H1 (cell line): ENCODE results near the gene SMU1. TPM values are rescaled to one million over a fixed set of nuclear protein-coding genes. Genes with fewer than 3 reads are reported as not detected.

Experiments
- CHD7 ChIP-seq: fragments of 300-600 bp; sonication (generic); IDR thresholded peaks from 2 replicates; pipeline ENCODE4 v1.7.1; 2012; ENCODE audit warnings: low read length, moderate library complexity, mild to moderate bottlenecking, inconsistent platforms; ENCODE audit not compliant: insufficient replicate concordance
- KDM5A ChIP-seq: fragments of 200-600 bp; IDR thresholded peaks from 2 replicates; pipeline ENCODE4 v1.7.1; 2012; ENCODE audit warnings: mild to moderate bottlenecking, low read length, inconsistent platforms, mixed read lengths
- NANOG ChIP-seq: IDR thresholded peaks from 2 replicates; pipeline ENCODE4 v1.6.1; 2011; ENCODE audit warnings: low read length, low read depth, mild to moderate bottlenecking, inconsistent platforms; ENCODE audit not compliant: insufficient read depth, poor library complexity, severe bottlenecking
- SIX5 ChIP-seq: IDR thresholded peaks from 2 replicates; pipeline ENCODE4 v1.6.1; 2011; ENCODE audit warnings: mild to moderate bottlenecking, low read depth, low read length
- polyA plus RNA-seq, 7 experiments: library from polyadenylated mRNA; depleted of rRNA in 3 of 7; stranded (reverse) in 5 of 7; unstranded in 2 of 7; fragments of >200 nt in 5 of 7; fragments of 200-250 nt in 2 of 7; gene quantifications; 1 replicate in 5 of 7; 2 replicates in 1 of 7; 4 replicates in 1 of 7; pipeline versions ENCODE4 v1.2.1 to v1.2.3, GENCODE V29; 2011 to 2013; ENCODE audit warnings: missing spikeins in 2 of 7, mixed read lengths in 2 of 7
- total RNA-seq: library from RNA; stranded (reverse); fragmentation: NEBNext Ultra II Directional; extraction: Animal tissue kit (Norgen Biotek cat#: 25700); gene quantifications from 2 replicates; pipeline ENCODE4 v1.2.1, GENCODE V29; 2021

Gene SMU1
- total and polyA plus RNA-seq, 2 of the 8 experiments (the other 6 are each of a cell fraction or from before 2014, with no cell fraction given), result 8.4 to 26.0 TPM

GRCh38 chr9:33024966-33025571, 51.4 kb downstream of the SMU1 start, which contains the start of gene DNAJA1 (continued):
- TF ChIP-seq CHD7 (no peak), NANOG (no peak), SIX5 (no peak), KDM5A (no peak)
